Thymus (tissue), 11 donors: ENCODE data around the gene PROSER2. TPM values are rescaled to one million over a fixed set of nuclear protein-coding genes. Genes with fewer than 3 reads are reported as not detected.

Source experiments
- DNase-seq, 9 donors: peaks; one replicate each; pipeline ENCODE4 v3.0.0-alpha.2; 2013; ENCODE audit warnings: low spot score in 9 of 9, low read depth in 6 of 9, missing footprints in 1 of 9
- H3K27ac ChIP-seq, 2 donors: one replicate each; pipeline ENCODE4 v1.5.1; 2013; ENCODE audit warnings: control low read depth in 1 of 2, low read depth in 1 of 2, low read length in 1 of 2, mild to moderate bottlenecking in 1 of 2, moderate library complexity in 1 of 2
- H3K27me3 ChIP-seq, 2 donors: one replicate each; pipeline ENCODE4 v1.5.1; 2013; ENCODE audit warnings: low read length in 1 of 2; ENCODE audit not compliant: control insufficient read depth in 2 of 2, insufficient read depth in 1 of 2
- H3K36me3 ChIP-seq, 2 donors: one replicate each; pipeline ENCODE4 v1.5.1; 2013; ENCODE audit warnings: low read length in 1 of 2, mild to moderate bottlenecking in 1 of 2, moderate library complexity in 1 of 2; ENCODE audit not compliant: control insufficient read depth in 2 of 2, insufficient read depth in 2 of 2
- H3K4me1 ChIP-seq, 2 donors: one replicate each; pipeline ENCODE4 v1.5.1; 2013; ENCODE audit warnings: low read length in 2 of 2; ENCODE audit not compliant: control insufficient read depth in 2 of 2, insufficient read depth in 2 of 2
- H3K4me3 ChIP-seq, 2 donors: one replicate each; pipeline ENCODE4 v1.5.1; 2013; ENCODE audit warnings: low read length in 2 of 2, control low read depth in 1 of 2, mild to moderate bottlenecking in 1 of 2
- H3K9me3 ChIP-seq, 2 donors: one replicate each; pipeline ENCODE4 v1.5.1; 2013; ENCODE audit warnings: low read length in 1 of 2, mild to moderate bottlenecking in 1 of 2; ENCODE audit not compliant: control insufficient read depth in 2 of 2, insufficient read depth in 1 of 2
- WGBS: extraction: QIAGEN DNeasy Blood & Tissue Kit; methylation state at CpG from one replicate; pipeline ENCODE4 v1.1.7; 2013; 5-methylcytosine and 5-hydroxymethylcytosine counted together
- polyA plus RNA-seq: library from polyadenylated mRNA; stranded (reverse); fragments of 200-250 nt; gene quantifications from one replicate; pipeline ENCODE4 v1.2.3, GENCODE V29; 2013
- total RNA-seq: library from RNA; stranded (reverse); fragments of 120-200 nt; gene quantifications from one replicate; pipeline ENCODE4 v1.2.4, GENCODE V29; 2013
- donor health status: healthy.

Gene PROSER2
- total and polyA plus RNA-seq, 2 donors = 2.8 to 17.8 TPM

GRCh38 chr10:11909618-11910017 is 86.5 kb downstream of the PROSER2 start:
- Histone ChIP-seq H3K27me3 (no peaks in the 10 kb centered on the region), H3K27ac (no peak overlapping the region), H3K9me3 (no peaks in the 10 kb centered on the region), H3K36me3 (no peaks in the 10 kb centered on the region), H3K4me1 (no peaks in the 10 kb centered on the region), H3K4me3 (no peak overlapping the region)
- no peak for DNase-seq
- WGBS = 97% methylated on average over 10 of the region's 10 CpGs

- 85% methylated on average over 10 of the region's 10 CpGs for WGBS
- H3K27ac ChIP-seq = no peak overlapping the region
- no peaks in the 10 kb centered on the region for H3K27me3 ChIP-seq
- DNase-seq = no peak
- no peaks in the 10 kb centered on the region for H3K36me3 ChIP-seq
- no peaks in the 10 kb centered on the region for H3K4me1 ChIP-seq
- H3K4me3 ChIP-seq = no peak overlapping the region
- no peaks in the 10 kb centered on the region for H3K9me3 ChIP-seq
These were observed 86.9 kb downstream of the PROSER2 start for GRCh38 chr10:11910102-11910501.

GRCh38 chr10:11913079-11913641 is 90.0 kb downstream of the PROSER2 start:
- DNase-seq = no peak
- Histone ChIP-seq H3K4me3 (no peak overlapping the region), H3K4me1 (no peaks in the 10 kb centered on the region), H3K27me3 (no peaks in the 10 kb centered on the region), H3K27ac (no peak overlapping the region), H3K9me3 (no peaks in the 10 kb centered on the region), H3K36me3 (no peaks in the 10 kb centered on the region)
- 92% methylated on average over 11 of the region's 11 CpGs for whole genome bisulfite sequencing

GRCh38 chr10:11918384-11918783 is 95.2 kb downstream of the PROSER2 start:
- peaks cover 17 to 45% of the 10 kb centered on the region in 2 donors for H3K36me3 ChIP-seq

DNA sequence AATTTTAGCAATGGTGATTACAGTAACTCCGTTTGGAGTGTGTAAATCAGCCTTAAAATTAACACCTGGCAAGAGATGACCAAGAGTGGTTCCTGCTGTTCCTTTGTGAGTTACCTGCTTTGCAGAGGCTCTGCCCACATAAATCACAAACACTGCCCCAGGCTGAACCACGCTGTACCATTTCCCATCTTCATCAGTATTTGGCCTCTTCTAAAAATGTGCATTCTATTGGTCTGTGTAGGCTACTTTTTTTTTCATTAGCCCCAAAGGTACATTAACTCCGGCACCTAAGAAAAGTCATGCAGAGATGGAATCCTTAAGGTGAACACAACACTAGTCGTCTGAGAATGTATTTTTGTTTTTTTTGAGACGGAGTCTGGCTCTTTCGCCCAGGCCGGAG is 96.1 kb downstream of the PROSER2 start:
- no peaks in the 10 kb centered on the region for H3K9me3 ChIP-seq
- no peaks in the 10 kb centered on the region for H3K27me3 ChIP-seq
- no peaks in the 10 kb centered on the region for H3K4me1 ChIP-seq
- 96% methylated on average over 7 of the region's 7 CpGs for WGBS
- H3K4me3 ChIP-seq = no peak overlapping the region
- no peak for DNase-seq
- no peak overlapping the region for H3K27ac ChIP-seq
- H3K36me3 ChIP-seq = peaks cover 17 to 45% of the 10 kb centered on the region in 2 donors

More at GRCh38 chr10:11918384-11918783, 95.2 kb downstream of the PROSER2 start:
- Histone ChIP-seq H3K4me1 (no peaks in the 10 kb centered on the region), H3K27ac (no peak overlapping the region), H3K4me3 (no peak overlapping the region), H3K27me3 (no peaks in the 10 kb centered on the region), H3K9me3 (no peaks in the 10 kb centered on the region)
- WGBS = 96% methylated on average over 8 of the region's 8 CpGs
- no peak for DNase-seq

Other genes starting within 250 kb of the PROSER2 start
- gene USP6NL, start 211.7 kb upstream of the PROSER2 start, total RNA-seq = 12.3 TPM
- 8.1 TPM for gene USP6NL, start 211.7 kb upstream of the PROSER2 start, polyA plus RNA-seq
- 3.0 TPM for gene ECHDC3, start 81.0 kb upstream of the PROSER2 start, total RNA-seq
- gene ECHDC3, start 81.0 kb upstream of the PROSER2 start, polyA plus RNA-seq = 13.2 TPM
- 22.7 TPM for gene UPF2, start 219.5 kb downstream of the PROSER2 start, total RNA-seq
- 13.7 TPM for gene UPF2, start 219.5 kb downstream of the PROSER2 start, polyA plus RNA-seq
- 14.4 TPM for gene DHTKD1, start 245.6 kb downstream of the PROSER2 start, total RNA-seq
- gene DHTKD1, start 245.6 kb downstream of the PROSER2 start, polyA plus RNA-seq = 10.5 TPM